ENCODE data around the gene GAS7.

GAS7 gene

DNA sequence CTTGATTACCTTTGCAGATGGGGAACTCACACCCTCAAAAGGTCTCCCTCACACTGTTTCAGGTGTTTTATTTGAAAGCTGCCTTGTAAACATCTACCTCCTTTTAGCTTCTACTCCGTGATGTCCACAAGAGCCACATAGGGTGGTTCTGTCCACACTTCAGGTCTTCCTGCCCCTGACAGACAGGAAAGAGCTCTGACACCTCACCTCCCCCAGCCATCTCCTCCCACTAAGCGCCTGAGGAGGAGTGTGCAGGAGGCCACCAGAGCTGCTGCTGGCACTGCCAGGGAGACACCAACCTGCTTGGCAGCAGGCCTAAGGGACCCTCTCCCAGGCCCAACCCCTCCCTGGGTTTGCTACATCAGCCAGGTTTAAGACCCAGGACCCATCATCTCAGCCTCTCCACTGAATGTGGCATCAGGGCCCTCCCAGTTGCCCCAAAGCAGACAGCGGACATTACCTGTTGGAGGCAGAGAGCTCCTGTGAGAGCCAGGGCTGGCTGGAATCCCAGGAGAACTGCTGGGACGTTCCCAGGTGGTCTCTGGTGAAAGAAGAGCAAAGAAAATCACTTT lies 217.0 kb downstream of the GAS7 start:
- DNase-seq (ENCODE audit: low spot score) = no peak

DNA sequence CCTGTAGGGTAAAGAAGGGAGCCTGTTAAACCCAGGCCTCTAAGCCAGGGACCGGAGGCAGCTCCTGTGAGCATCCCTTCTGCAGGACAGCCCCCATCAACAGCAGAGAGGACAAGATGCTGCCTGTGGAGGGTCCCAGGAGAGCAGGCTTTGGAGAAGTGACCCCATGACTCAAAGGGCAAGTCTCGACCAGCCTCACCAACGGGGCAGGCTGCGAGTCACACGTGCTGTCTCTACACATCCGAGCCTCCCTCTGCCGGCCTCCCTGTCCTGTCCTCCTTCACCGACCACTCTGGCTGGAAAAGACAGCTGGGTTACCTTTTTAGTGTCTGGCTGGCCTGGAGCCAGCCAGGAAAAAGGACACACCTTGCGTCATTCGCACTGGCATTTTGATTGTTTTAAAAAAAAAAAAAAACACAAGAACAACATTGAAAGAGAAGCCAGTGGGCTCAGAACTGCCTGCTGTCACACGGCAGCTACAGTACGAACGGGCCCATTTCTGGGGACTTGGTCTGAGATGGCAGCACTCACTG lies 218.9 kb downstream of the GAS7 start:
- no peak for DNase-seq (ENCODE audit: low spot score)

DNA sequence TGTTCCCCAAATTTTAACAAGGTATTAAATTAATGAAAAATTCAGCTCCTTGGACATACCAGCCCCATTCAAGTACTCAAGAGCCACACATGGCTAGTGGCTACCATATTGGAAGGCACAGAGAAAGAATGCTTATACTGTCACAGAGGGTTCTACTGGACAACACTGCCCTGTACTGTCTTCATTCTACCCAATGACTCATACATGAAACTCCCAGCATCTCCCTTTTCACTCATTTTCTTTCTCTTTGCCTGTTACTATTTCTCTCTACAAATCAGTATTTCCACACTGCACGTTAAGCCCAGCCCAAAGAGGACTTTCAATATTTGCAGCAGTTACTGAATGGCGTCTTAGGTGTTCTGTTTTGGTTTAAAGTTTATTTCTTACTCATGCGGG lies 221.2 kb downstream of the GAS7 start:
- no peak for DNase-seq (ENCODE audit: low spot score)

DNA sequence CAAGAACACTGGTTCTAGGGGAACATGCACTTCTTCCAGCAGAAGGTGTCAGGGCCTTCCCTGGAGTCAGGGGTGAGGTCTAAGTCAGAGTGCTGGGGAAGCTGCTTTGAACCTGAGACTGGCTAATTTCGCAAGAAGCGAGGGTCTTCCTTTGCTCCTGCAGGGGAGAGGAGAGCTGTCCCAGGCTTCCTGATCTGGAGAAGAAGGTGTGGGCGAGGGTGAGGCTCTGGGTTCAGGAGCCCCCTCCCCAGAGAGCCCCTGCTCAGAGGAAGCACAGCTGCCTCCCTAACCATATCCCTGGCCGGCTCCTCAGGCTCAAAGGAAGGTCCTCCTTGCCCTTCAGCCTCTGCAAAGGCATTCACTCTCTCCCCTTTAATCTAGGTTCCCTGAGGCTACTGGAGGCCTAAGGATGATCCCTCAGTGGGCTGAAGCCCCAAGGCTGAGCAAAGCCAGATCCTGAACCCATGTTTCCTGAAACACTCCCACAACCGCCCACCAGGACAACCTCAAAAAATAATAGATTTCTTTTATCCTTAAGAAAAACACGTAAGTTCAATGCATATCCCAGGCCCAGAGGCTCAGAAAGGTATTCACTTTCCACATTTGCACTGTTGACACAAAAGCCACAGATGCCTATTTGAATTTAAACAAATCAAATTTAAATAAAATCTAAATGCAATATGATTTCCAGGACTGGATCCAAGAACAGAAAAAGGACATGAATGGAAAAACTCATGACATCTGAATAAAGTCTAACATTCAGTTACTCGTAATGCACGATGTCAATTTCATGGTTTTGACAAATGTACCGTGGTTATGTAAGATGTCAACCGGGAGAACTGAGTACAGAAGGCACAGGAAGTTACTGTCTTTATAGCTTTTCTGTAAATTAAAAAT lies 221.9 kb downstream of the GAS7 start:
- peak; percentile 46 for DNase-seq (ENCODE audit: low spot score)

DNA sequence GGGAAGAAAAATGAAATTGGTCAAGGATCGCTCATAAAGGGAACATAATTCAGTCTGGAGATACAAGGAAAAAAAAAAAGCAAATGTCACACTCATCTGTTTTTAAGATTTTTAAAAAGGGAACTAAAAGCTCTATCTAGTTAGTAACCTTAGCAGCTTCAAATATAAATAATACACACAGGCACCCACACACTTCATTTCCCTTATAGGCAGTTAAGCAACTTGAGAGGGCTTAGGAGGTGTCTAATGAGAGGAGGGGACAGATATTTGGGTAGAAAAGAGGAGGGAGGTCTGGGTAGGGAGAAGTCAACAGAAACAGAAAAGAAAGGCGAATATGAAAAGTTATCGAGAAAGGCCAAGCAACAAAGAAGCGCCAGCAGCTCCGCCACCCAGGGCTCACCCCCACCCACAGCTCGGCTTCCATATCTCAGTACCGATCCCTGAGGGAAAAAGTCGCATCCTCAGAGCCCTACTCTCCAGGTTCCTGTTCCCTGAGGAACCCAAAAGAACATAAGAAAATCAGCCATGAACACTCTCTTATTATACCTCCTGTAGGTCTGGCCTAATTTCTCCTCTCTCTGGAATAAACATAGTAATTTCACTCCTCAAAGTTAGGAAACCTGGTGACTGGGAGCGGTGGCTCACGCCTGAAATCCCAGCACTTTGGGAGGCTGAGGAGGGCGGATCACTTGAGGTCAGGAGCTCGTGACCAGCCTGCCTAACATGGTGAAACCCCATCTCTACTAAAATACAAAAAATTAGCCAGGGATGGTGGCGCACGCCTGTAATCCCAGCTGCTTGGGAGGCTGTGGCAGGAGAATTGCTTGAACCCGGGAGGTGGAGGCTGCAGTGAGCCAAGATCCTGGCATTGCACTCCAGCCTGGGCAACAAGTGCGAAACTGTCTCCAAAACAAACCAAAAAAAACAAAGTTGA lies 223.7 kb downstream of the GAS7 start:
- DNase-seq (ENCODE audit: low spot score) = no peak

DNA sequence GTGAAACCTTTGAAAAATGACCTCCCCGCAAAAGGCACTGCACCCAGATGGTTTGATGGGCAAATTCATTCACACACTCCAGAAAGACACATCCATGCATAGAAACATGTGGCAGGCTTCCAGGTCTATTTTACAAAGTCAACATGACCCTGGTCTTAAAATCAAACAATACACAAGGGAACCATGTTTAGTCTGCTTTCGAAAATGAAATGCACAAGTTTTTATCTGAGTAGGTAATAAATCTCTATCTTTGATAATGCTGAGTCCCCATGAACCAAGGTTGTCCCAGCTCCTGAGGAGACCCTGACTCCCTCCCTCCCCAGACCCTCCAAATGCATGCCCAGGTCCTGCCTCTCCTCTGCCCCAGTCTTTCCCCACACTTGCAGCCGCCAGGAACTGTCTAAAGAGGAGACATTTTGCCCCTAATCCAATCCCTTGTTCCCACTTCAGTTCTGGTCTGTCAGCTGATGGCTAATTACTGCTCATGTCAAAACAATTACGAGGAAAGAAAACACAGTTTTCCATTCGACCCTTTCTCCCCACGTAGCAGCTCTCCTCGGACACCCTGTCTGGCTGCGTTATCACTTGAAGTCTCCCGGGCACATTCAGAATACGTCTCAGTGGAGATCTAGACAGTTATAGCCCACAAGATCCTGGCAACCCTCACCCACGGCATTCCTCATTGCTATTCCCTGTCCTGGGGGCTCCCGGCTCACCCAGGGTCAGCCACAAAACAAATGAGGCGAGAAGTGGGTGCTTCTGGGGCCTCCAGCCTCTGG lies 224.5 kb downstream of the GAS7 start:
- DNase-seq (ENCODE audit: low spot score) = no peak

DNA sequence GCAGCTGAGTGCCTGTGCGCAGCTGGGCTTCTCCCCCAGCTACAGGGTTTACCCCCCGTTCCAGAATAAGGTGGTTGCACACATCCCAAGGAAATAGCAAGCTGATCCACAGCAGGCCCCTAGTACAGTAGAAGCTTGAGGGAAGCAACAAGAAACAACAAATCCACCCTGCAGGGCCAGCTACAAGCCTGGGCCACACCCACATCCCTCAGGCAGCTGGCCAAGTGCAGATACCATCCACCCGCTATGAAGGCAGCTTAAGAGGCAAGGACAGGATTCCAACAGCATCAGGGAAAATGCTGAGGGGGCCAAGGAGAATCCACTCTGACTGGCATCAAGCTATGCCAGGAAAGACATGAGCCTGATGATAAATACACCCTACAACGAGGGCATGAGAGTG lies 226.4 kb downstream of the GAS7 start:
- no peak for DNase-seq (ENCODE audit: low spot score)

DNA sequence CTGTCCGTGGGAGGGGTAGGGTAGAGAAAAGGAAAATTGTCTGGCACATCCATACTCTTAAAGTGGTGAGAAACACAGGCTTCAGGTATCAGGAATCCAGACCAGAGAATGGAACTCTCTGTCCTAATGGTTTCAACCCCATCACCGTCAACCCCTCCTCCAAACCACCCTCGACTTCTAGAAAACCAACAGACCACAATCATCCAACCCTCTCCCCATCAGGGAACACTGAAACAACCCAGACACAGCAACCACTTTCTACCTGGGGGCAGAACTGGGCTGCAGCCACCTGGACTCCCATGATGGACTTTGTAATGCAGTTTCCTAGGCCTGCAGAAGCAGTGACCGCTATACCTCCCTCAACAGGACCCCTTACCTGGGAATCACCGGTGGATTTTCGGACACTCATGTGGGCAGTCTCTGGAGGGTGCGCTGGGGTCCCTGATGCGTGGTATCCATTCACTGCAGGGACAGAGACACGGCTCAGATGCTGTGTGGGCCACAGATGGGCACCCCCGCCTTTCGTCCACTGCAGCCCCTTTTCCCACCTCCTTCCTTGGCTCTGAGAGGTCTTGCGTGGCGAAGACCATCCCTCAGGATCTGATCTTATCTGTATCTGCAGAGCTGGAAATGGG lies 229.0 kb downstream of the GAS7 start:
- DNase-seq (ENCODE audit: low spot score) = no peak

DNA sequence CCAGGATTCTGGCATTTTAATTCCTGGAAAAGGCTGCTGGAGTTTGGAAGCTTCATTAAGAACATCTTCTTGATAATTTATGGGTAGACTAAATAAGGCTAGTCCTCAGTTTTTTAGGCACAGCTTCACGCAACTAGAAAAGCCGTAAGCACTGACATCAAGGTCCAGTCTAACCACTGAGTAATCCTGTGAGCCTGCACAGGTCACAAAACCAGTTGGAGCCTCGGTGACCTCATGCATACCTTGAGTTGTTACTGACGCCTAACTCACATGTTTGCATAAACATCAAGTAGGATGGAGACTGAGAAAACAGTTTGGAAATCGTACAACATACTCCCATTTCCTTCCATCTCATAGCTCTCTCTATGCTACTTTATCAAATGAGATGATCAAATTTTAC lies 229.5 kb downstream of the GAS7 start:
- DNase-seq (ENCODE audit: low spot score) = no peak

DNA sequence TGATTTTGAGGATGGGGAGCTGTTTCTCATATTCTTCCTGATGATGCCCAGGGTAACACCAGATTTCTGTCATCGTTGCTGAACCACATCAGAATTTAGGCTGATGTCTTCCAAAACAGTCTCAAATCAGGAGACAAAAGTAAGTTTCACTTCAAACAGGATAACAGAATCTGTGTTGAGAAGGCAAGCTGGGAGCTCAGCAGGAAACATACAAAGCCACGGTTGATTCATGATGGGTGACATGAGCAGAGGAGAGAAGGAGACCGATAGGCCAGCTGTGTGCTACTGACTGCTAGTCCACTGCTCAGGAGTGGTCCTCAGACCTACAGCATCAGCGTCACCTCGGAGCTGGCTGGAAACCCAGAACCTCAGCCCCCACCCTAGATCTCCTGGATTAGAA lies 230.4 kb downstream of the GAS7 start:
- DNase-seq (ENCODE audit: low spot score) = no peak

DNA sequence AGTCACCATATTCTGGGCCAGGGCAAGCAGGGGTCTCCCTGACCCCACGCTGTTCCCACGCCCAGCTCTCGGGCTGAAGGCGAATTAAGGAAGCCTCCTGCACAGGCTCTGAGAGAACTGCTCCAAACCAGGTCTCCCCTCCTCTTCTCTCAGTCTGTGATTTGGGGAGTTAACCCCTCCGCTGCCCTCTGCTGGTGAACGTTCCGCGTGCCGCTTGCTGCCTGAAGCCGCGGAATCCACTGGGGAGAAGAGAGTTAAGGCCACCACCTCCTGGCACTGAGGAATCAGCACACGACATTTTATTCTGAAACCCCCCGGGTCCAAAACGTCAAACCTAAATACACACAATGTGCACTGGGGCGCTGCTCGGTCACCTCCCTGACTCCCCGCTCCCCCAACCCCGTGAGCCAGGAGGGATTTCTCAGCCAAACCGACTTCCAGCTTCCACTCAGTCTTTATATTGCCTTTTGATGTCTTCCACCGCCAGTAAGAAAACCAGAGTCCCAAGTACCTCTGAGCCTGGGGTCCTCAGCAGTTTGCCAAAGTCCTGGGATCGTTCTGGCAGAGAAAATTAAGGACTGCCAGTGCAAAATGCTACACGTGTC lies 238.9 kb downstream of the GAS7 start:
- peak; percentile 63 for DNase-seq (ENCODE audit: low spot score)

DNA sequence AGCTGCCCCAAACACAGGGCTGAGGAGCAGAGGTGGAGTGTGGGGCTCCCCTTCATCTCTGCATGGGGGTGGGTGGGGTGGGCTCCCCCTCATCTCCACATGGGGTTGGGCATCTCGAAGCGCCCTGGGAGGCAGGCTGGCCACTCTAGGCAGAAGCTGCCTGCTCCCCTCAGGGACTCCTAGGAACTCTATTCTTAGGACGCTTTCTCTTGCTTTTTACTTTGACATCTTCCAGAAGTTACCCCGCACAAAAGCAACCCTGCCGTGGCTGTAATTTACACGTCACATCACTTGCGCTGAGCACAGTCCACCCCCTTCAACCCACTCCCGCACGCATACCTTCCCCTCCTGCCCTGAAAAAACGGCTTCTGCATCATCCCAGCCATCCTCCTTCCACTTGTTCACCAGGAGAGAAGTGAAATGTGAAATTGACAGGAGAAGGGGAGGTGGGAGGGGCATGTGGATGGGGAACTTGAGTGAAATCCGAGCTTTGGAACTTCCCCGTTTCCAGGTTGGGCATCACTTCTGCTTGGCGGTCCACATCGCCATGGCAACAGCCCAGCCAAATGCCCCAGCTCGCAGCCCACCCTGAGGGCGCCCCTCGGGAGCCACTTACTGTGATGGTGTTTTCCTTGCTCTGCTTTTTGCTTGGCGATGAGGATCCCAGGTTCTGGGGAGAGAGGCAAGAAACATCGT lies 239.7 kb downstream of the GAS7 start:
- peak; percentile 88 for DNase-seq (ENCODE audit: low spot score)

DNA sequence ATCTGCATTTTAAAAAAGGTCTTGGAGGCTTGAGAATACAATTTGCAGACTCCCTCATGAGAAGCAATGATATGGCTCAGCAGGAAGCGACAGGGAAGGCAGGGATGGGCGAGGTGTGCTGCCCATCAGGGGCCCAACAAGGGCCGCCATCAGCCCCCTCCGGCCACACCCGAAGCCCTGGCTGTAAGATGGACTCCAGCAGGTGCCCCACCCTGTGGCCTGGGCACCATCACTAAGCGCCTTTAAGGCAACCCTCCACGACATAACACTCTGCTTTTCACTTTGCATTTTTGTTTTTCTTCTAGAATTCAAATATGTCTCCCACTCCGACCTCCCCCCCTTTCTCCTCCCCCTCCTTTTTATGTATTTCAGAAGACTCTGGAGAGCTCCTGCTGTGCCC lies 241.2 kb downstream of the GAS7 start:
- no peak for DNase-seq (ENCODE audit: low spot score)

DNA sequence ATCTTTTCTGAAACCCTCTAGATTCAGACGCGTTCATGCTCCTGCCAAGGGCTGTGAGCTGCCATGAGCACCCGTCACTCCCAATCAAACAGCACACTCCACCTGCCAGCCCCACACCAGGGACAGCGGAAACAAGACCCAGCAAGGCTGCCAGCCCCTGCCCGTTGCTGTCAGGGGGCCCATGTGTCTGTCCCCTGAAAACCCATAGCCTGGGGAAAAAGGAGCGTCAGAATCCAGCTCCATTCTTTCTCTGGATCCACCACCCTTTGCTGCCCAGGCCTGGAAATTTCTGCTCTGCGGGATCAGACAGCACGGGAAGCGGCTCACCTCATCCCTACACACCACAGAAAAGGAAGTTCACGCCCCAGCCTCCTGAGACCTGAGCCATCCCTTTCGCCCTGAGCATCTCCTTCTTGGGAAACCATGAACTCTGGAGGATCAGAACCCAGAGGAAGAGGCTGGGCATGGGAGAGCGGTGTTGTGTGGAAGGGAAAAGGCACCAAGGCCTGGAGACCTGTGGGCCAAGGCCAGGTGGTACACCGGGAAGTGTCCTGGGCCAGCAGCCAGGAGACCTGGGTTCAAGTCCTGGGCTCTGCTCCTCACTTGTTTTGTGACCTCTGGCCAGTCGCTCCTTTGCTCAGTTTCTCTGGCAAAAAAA lies 241.8 kb downstream of the GAS7 start:
- DNase-seq (ENCODE audit: low spot score) = no peak

DNA sequence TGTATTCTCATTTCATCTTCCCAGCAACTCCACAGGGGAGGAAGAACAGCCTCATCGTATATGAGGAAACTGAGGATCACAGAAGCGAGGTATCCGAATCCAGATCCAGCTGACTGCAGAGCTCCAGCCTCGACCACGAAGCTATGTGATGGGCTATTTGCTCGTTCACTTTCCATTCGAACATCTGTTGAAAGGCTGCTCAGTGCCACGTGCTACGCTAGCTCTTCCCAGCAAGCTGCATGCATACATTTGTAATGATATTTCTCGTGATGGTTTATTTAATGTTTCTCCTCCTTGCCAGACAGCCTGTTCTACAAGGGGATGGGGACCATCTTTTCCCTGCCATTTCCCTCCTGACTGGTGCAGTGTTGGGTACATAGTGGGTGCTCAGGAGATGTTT lies 244.9 kb downstream of the GAS7 start:
- no peak for DNase-seq (ENCODE audit: low spot score)

DNA sequence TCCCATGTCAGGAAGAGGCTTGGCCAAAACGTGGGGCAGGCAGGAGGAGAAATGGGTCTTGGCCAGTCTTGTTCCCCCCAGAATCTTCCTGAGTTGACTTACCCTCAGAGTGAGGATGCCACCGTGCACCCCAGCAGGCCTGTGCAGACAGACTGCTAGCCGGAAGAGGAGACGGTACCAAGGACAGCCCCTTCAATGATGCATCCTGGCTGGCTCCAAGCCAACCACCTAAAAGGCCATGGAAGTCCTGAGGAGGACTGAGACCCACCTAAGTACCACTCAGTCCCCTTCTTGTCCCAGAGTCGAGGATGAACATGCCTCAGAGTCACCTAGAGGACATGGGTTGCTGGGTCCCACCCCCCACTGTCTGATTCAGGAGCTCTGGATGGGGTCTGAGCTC lies 246.6 kb downstream of the GAS7 start:
- no peak for DNase-seq (ENCODE audit: low spot score)

DNA sequence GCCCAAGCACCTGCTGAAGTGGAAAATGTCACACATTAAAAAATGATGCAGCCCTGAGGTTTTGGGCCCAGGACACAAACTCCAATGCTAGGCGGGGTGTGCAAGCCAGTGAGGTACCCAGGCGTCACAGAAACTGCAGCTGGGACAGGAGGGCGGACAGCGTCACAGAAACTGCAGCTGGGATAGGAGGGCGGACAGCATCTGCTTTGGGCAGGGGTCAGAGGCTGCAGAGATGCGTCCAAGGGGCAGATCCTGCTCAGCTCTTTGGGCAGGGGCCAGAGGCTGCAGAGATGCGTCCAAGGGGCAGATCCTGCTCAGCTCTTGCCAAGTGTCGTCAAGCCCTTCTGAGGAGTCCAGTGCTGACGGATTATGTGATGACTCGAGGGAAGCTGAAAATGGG lies 249.5 kb downstream of the GAS7 start:
- DNase-seq (ENCODE audit: low spot score) = no peak

DNA sequence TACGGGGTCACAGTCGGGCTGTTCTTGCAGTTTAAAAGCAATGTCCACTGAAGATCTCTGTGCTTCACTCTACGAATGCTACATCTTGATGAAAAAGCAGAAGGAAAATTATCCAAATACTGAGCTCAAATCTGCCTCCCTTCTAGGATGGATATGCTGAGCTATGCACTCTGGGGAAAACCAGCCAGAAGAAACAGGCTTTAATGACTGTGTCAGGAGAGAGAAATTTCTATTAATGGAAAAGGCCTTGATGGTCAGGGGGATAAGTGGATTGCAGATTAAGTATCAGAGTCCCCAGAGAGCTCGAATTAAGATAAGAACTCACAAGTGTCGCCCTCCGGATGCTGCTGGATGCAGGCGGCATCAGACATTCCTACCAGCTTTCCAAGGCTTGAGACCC lies 253.7 kb downstream of the GAS7 start:
- DNase-seq (ENCODE audit: low spot score) = no peak

DNA sequence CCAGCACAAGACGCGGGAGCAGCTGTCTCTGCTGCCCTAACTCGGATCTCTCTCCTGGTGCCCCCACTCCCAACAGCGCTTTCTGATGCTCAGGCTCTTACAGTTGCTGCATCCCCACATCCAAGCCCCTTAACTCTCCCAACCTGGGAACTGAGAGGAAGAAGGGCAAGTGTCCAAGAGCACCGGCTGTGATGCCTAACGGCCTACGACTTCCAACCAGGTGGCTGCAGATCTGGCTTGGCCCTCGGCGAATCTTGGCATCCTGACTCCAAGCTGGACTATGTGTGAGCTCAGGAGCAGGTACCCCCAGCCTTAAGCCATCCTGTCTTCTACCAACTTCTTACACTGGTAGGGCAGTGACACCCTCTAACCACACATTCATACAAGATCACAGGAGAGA lies 255.1 kb downstream of the GAS7 start:
- DNase-seq (ENCODE audit: low spot score) = no peak

DNA sequence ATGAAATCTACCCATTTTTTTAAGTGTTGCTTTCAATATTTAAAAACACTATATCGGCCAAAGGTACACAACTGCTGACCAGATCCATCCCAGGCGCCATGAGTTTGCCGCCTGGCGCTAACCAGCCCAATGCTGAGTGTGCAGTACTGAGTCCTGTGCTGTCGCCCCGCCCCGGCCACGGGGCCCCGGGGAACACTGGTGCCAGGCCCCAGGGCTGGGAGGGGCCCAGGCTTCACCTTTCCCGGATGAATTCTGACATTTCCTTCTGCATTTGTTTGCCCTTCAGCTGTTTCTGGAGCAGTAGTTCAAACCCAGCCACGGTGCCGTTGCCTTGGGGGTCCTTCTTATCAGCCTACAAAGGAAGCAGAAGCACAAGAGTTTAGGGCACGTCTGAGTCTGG lies 255.5 kb downstream of the GAS7 start:
- DNase-seq (ENCODE audit: low spot score) = no peak

All from putamen (tissue), 1 donor.